MM.1S (cell line): ENCODE measurements around the gene LSAMP.

ENCODE experiments used
- DNase-seq: peaks from one replicate; pipeline ENCODE4 v3.0.0-alpha.2; 2015
- H2AFZ ChIP-seq: fragments of 300-600 bp; sonication (generic); 2 replicates; pipeline ENCODE4 v1.6.0; 2016; ENCODE audit warnings: antibody characterized with exemption, low read length
- H3F3A ChIP-seq: fragments of 300-600 bp; sonication (generic); 2 replicates; pipeline ENCODE4 v1.6.1; 2016; ENCODE audit warnings: mild to moderate bottlenecking, antibody characterized with exemption, low read length, moderate library complexity, mixed read lengths; ENCODE audit not compliant: insufficient read depth
- H3K27ac ChIP-seq: fragments of 300-600 bp; sonication (generic); 2 replicates; pipeline ENCODE4 v1.5.1; 2016; ENCODE audit warnings: mild to moderate bottlenecking, low read length
- H3K27me3 ChIP-seq: fragments of 300-600 bp; sonication (generic); replicated peaks from 2 replicates; pipeline ENCODE4 v1.6.0; 2016; ENCODE audit warnings: low read length; ENCODE audit not compliant: insufficient read depth
- H3K36me3 ChIP-seq: fragments of 300-600 bp; sonication (generic); replicated peaks from 2 replicates; pipeline ENCODE4 v1.6.1; 2016; ENCODE audit warnings: mild to moderate bottlenecking, low read length, mixed read lengths; ENCODE audit not compliant: insufficient read depth
- H3K4me1 ChIP-seq: fragments of 300-600 bp; sonication (generic); 2 replicates; pipeline ENCODE4 v1.6.1; 2016; ENCODE audit warnings: low read length, mixed read lengths
- H3K4me2 ChIP-seq: fragments of 300-600 bp; sonication (generic); 2 replicates; pipeline ENCODE4 v1.6.0; 2016; ENCODE audit warnings: low read depth, low read length
- H3K4me3 ChIP-seq: fragments of 300-600 bp; sonication (generic); 2 replicates; pipeline ENCODE4 v1.5.1; 2016; ENCODE audit warnings: low read length, mixed read lengths
- H3K79me2 ChIP-seq: fragments of 300-600 bp; sonication (generic); 2 replicates; pipeline ENCODE4 v1.6.1; 2016; ENCODE audit warnings: mixed run types, low read length, mixed read lengths
- H3K9ac ChIP-seq: fragments of 300-600 bp; sonication (generic); 2 replicates; pipeline ENCODE4 v1.6.1; 2016; ENCODE audit warnings: low read length, mixed read lengths
- H3K9me2 ChIP-seq: fragments of 300-600 bp; sonication (generic); replicated peaks from 2 replicates; pipeline ENCODE4 v1.6.1; 2016; ENCODE audit warnings: mild to moderate bottlenecking, low read length, mixed read lengths; ENCODE audit not compliant: insufficient read depth
- H3K9me3 ChIP-seq: fragments of 300-600 bp; sonication (generic); replicated peaks from 2 replicates; pipeline ENCODE4 v1.6.1; 2016; ENCODE audit warnings: mild to moderate bottlenecking, low read length, mixed read lengths; ENCODE audit not compliant: insufficient read depth
- H4K20me1 ChIP-seq: fragments of 300-600 bp; sonication (generic); 2 replicates; pipeline ENCODE4 v1.6.1; 2016; ENCODE audit warnings: mild to moderate bottlenecking, low read length, moderate library complexity, mixed read lengths; ENCODE audit not compliant: insufficient read depth
- CTCF ChIP-seq: fragments of 300-600 bp; sonication (generic); IDR thresholded peaks from 2 replicates; pipeline ENCODE4 v1.5.1; 2016; ENCODE audit warnings: antibody characterized with exemption, low read length, mixed read lengths
- EZH2 ChIP-seq: fragments of 300-600 bp; sonication (generic); optimal IDR thresholded peaks from 2 replicates; pipeline ENCODE3; 2017; ENCODE audit warnings: low read depth, mild to moderate bottlenecking, antibody characterized with exemption, low read length, mixed read lengths
- EZH2phosphoT487 ChIP-seq: fragments of 300-600 bp; sonication (generic); IDR thresholded peaks from 2 replicates; pipeline ENCODE4 v1.6.1; 2018; ENCODE audit warnings: antibody characterized with exemption, low read length

The LSAMP gene

GRCh38 chr3:116288485-116288884 is 156.8 kb downstream of the LSAMP start:
- no peak overlapping the region for H3K4me2 ChIP-seq
- TF ChIP-seq EZH2, result no peak
- H2AFZ ChIP-seq, result no peak overlapping the region

GRCh38 chr3:116285781-116286421 is 159.4 kb downstream of the LSAMP start:
- no peak overlapping the region for H3K27ac ChIP-seq
- no peaks in the 10 kb centered on the region for H3F3A ChIP-seq

More at GRCh38 chr3:116288485-116288884, 156.8 kb downstream of the LSAMP start:
- Histone ChIP-seq H3K4me1 (no peaks in the 10 kb centered on the region), H3K9me3 (no peaks in the 10 kb centered on the region), H3K27me3 (no peaks in the 10 kb centered on the region), H3K27ac (no peak overlapping the region), H3K79me2 (no peaks in the 10 kb centered on the region), H4K20me1 (no peaks in the 10 kb centered on the region), H3K4me3 (no peak overlapping the region), H3K9ac (no peak overlapping the region), H3K9me2 (no peaks in the 10 kb centered on the region), H3K36me3 (no peaks in the 10 kb centered on the region), H3F3A (no peaks in the 10 kb centered on the region)
- no peak for DNase-seq

DNA sequence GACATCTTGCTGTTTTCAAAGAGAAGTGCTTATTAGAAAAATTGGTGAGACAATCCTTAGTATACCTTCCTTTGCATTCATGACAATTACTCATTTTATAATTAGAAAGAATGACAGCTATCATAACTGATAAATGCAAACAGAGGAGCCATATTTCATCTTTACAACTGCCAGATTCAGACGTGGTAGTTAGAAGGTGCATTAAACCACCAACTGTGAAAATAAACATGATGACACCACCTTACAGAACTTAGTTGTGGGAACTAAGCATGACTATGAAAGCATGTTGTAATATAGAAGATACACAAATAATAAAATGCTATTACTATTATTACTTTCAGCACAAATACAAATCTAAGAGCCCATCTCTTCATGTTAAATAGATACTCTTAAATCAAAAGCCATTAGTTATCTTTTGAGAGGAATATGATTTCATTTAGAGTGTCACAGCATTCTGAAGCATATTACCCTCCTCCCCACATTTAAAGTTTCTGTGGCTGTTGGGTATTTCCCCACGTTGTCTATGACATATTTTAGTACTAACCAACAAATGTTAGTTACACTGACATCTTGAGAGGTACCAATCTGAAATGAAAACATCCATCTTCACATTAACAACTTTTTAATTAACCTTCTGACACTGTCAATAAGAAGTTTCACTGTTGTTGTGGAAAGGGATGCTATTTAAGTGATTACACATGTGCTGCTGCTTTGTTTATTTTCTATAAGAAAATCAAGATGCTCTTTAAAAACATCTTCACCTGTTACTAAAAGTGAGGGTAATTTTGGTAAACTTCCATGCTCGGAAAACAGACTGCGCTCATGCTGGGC is 163.8 kb downstream of the LSAMP start:
- Histone ChIP-seq H3K4me3 (no peak overlapping the region), H3K36me3 (no peaks in the 10 kb centered on the region), H3K9me2 (no peaks in the 10 kb centered on the region), H4K20me1 (no peaks in the 10 kb centered on the region), H3K27me3 (no peaks in the 10 kb centered on the region), H3F3A (no peaks in the 10 kb centered on the region), H3K27ac (no peak overlapping the region), H2AFZ (no peak overlapping the region), H3K9ac (no peak overlapping the region), H3K9me3 (no peaks in the 10 kb centered on the region), H3K4me2 (no peak overlapping the region), H3K4me1 (no peaks in the 10 kb centered on the region), H3K79me2 (no peaks in the 10 kb centered on the region)
- TF ChIP-seq EZH2phosphoT487, result no peak
- TF ChIP-seq EZH2, result no peak
- DNase-seq, result no peak

More at GRCh38 chr3:116285781-116286421, 159.4 kb downstream of the LSAMP start:
- DNase-seq, result no peak
- no peaks in the 10 kb centered on the region for H3K9me2 ChIP-seq
- no peak overlapping the region for H2AFZ ChIP-seq
- TF ChIP-seq EZH2 (no peak), EZH2phosphoT487 (no peak), CTCF (no peak)
- H3K36me3 ChIP-seq, result no peaks in the 10 kb centered on the region
- H3K4me2 ChIP-seq, result no peak overlapping the region
- H3K9me3 ChIP-seq, result no peaks in the 10 kb centered on the region
- H3K79me2 ChIP-seq, result no peaks in the 10 kb centered on the region
- no peak overlapping the region for H3K4me3 ChIP-seq
- H4K20me1 ChIP-seq, result no peaks in the 10 kb centered on the region
- no peaks in the 10 kb centered on the region for H3K4me1 ChIP-seq
- no peaks in the 10 kb centered on the region for H3K27me3 ChIP-seq
- no peak overlapping the region for H3K9ac ChIP-seq

GRCh38 chr3:116280130-116280740 is 165.1 kb downstream of the LSAMP start:
- Histone ChIP-seq H3K27me3 (no peaks in the 10 kb centered on the region), H3K9me2 (no peaks in the 10 kb centered on the region), H2AFZ (no peak overlapping the region), H3K79me2 (no peaks in the 10 kb centered on the region), H4K20me1 (no peaks in the 10 kb centered on the region), H3K36me3 (no peaks in the 10 kb centered on the region), H3K9me3 (no peaks in the 10 kb centered on the region), H3K4me1 (no peaks in the 10 kb centered on the region), H3K27ac (no peak overlapping the region), H3K9ac (no peak overlapping the region), H3F3A (no peaks in the 10 kb centered on the region), H3K4me3 (no peak overlapping the region), H3K4me2 (no peak overlapping the region)
- TF ChIP-seq CTCF (no peak), EZH2 (no peak), EZH2phosphoT487 (no peak)
- DNase-seq, result no peak
